Thyroid gland (tissue), 4 donors: ENCODE results near the gene C1QTNF8.

Source experiments
- POLR2A ChIP-seq, 2 donors: fragments of 450-650 bp; IDR thresholded peaks; one replicate each; pipeline ENCODE4 v1.6.1; 2017; ENCODE audit warnings: antibody characterized with exemption in 2 of 2, mild to moderate bottlenecking in 2 of 2, moderate library complexity in 1 of 2
- TF ChIP-seq, protein P1 (sequence below), 6 experiments: fragments of 200-600 bp in 3 of 6; fragments of 450-650 bp in 3 of 6; sonication (generic) in 3 of 6; IDR thresholded peaks; one replicate each; pipeline ENCODE4 v1.5.1; 2016 to 2019; ENCODE audit warnings: antibody characterized with exemption in 6 of 6, mild to moderate bottlenecking in 2 of 6, inconsistent platforms in 1 of 6, moderate library complexity in 1 of 6

DNA sequence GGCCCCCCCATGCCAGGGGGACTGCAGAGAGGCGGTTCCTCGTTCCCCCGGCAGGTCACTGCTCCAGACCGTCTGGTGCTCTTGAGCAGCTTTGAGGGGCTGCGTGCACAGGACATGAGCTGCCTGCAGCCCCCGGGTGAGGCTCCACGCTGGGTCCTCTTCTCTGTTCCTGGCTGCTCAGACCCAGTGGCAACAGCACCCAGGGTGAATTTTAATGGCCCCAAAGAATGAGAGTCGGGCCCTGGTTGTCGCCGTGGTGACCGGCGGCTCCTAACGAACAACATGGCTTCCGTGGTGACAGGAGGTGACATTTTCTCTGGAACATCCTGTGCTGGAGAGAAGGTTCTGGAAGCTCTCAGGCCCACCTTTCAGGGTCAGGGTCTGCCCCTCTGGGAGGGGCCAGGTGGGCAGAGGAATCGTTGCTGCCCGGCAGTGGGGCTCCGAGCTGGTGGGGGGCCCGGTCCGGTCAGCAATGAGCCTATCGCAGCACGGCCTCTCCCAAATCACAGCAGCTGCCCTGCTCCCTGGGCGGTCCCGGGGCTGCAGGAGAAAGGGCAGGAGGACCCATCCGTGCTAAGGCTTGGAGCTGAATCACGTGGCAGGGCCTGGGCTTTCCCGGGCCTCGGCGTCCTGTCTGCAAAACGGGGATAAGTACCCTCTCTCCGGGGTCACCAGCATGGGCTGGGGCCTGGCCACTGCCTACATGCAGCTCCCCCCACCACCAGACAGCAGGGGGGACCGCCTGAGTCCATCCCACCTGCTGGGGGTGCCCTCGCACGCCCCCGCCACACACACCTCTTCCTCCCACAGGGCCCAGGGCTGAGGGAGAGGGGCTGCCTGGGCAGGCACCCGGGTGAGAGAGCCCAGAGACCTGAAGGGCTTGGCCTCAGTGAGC lies 3.4 kb upstream of the C1QTNF8 start:
- TF ChIP-seq POLR2A (IDR thresholded peaks at IDR 0.05): no peak
- TF ChIP-seq, protein P1, sequence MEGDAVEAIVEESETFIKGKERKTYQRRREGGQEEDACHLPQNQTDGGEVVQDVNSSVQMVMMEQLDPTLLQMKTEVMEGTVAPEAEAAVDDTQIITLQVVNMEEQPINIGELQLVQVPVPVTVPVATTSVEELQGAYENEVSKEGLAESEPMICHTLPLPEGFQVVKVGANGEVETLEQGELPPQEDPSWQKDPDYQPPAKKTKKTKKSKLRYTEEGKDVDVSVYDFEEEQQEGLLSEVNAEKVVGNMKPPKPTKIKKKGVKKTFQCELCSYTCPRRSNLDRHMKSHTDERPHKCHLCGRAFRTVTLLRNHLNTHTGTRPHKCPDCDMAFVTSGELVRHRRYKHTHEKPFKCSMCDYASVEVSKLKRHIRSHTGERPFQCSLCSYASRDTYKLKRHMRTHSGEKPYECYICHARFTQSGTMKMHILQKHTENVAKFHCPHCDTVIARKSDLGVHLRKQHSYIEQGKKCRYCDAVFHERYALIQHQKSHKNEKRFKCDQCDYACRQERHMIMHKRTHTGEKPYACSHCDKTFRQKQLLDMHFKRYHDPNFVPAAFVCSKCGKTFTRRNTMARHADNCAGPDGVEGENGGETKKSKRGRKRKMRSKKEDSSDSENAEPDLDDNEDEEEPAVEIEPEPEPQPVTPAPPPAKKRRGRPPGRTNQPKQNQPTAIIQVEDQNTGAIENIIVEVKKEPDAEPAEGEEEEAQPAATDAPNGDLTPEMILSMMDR (IDR thresholded peaks at IDR 0.05): no peak
